CD4-positive, CD25-positive, alpha-beta regulatory T cell (primary cell): ENCODE data around the gene ARID1B. TPM values are rescaled to one million over a fixed set of nuclear protein-coding genes. Genes with fewer than 3 reads are reported as not detected.

Experiments used
- ATAC-seq, 2 donors: fragments of 150-1000 bp; cut with Tn5 transposase; one replicate each; pipeline ENCODE4 v1.10.0; 2021; ENCODE audit warnings: low read depth in 2 of 2, moderate number of reproducible peaks in 2 of 2, moderate library complexity in 1 of 2
- DNase-seq, 3 donors: peaks; one replicate each; pipeline versions ENCODE4 v3.0.0 to v3.0.0-alpha.2; 2012 to 2022; ENCODE audit warnings: mixed read lengths in 1 of 3
- H3K27ac ChIP-seq: one replicate; pipeline ENCODE4 v1.7.0; 2013; ENCODE audit warnings: mild to moderate bottlenecking, low read length; ENCODE audit not compliant: insufficient read depth, poor library complexity, severe bottlenecking
- H3K27me3 ChIP-seq: one replicate; pipeline ENCODE4 v1.7.0; 2013; ENCODE audit warnings: low read length; ENCODE audit not compliant: control insufficient read depth, insufficient read depth
- H3K36me3 ChIP-seq: one replicate; pipeline ENCODE4 v1.7.0; 2013; ENCODE audit warnings: mild to moderate bottlenecking, low read length, moderate library complexity; ENCODE audit not compliant: control insufficient read depth, insufficient read depth
- H3K4me1 ChIP-seq: 2 replicates; pipeline ENCODE4 v1.7.0; 2013; ENCODE audit warnings: mild to moderate bottlenecking, low read length; ENCODE audit not compliant: insufficient read depth, control insufficient read depth, poor library complexity, severe bottlenecking
- H3K4me3 ChIP-seq: one replicate; pipeline ENCODE4 v1.7.0; 2013; ENCODE audit warnings: low read depth, mild to moderate bottlenecking, low read length, moderate library complexity
- H3K9me3 ChIP-seq, 2 experiments: 1 replicate in 1 of 2; 2 replicates in 1 of 2; pipeline ENCODE4 v1.7.0; 2013; ENCODE audit warnings: low read length in 2 of 2, mild to moderate bottlenecking in 1 of 2, moderate library complexity in 1 of 2; ENCODE audit not compliant: control insufficient read depth in 2 of 2
- H3K27ac Mint-ChIP-seq, 3 donors: one replicate each; pipeline ENCODE4 v1.8.0; 2020 to 2022; ENCODE audit warnings: mild to moderate bottlenecking in 3 of 3, mixed read lengths in 3 of 3, moderate library complexity in 2 of 3
- H3K27me3 Mint-ChIP-seq: one replicate; pipeline ENCODE4 v1.8.0; 2022; ENCODE audit warnings: mild to moderate bottlenecking, mixed read lengths
- H3K36me3 Mint-ChIP-seq: one replicate; pipeline ENCODE4 v1.8.0; 2020; ENCODE audit warnings: mixed read lengths
- H3K4me1 Mint-ChIP-seq, 4 donors: one replicate each; pipeline ENCODE4 v1.8.0; 2020 to 2022; ENCODE audit warnings: mixed read lengths in 4 of 4, mild to moderate bottlenecking in 1 of 4
- H3K4me3 Mint-ChIP-seq, 4 donors: one replicate each; pipeline ENCODE4 v1.8.0; 2020 to 2022; ENCODE audit warnings: mild to moderate bottlenecking in 4 of 4, mixed read lengths in 4 of 4, moderate library complexity in 3 of 4
- H3K9me3 Mint-ChIP-seq, 7 donors: one replicate each; pipeline ENCODE4 v1.8.0; 2020 to 2022; ENCODE audit warnings: mixed read lengths in 7 of 7, mild to moderate bottlenecking in 3 of 7, moderate library complexity in 2 of 7
- polyA plus RNA-seq, 4 donors: library from polyadenylated mRNA; unstranded; fragments of 300-500 nt; fragmentation: Illumina TruSeq; gene quantifications; one replicate each; pipeline ENCODE4 v1.2.3, GENCODE V29; 2021
- total RNA-seq: library from RNA; stranded (reverse); gene quantifications from one replicate; pipeline ENCODE4 v1.2.3, GENCODE V29; 2022

ARID1B gene
- total and polyA plus RNA-seq, 5 donors from 2014 or later = 9.8 to 186 (median 12.4) TPM

DNA sequence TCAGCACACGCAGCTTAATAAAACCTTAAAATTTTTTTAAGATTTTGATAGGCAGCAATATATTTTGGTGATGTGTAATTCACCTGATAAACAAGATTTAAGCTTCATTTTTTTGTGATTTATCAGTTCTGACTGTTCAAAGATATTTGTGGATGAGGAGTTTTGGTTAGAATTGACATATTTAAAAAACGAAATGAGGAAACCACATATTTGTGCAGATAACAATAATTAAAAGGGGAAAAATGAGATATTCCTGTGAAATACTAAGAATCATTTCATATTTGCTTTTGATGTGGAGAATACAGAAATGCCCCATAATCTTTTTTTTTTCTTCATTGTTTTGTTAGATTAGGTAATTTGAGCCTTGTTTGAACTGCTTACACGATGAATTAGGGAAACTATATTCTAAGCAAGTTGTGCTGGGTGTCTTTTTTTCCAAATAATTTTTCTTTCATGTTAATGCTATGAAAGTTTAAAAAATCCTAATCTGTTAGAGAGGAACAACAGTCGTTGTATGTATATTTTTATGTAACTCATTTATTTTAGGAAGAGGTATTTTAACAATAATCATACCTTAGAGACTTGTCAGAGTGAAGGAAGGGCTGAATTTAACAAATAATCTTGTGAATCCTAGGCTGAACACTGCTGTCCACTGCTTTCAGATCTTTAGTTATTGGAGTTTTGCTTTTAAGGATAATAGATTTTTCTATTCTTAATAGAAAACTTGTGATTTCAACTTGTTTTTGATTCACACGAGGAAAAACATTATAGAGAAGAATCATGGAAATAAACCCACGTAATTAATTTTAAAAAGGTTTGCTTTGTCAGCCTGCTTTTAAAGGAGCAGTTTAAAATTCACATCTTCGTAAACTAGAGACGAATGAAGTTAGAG, 4.0 kb downstream of the ARID1B start:
- Histone ChIP-seq H3K9me3 (no peaks in the 10 kb centered on the region), H3K27me3 (no peaks in the 10 kb centered on the region), H3K27ac (peak overlapping the region; percentile 85), H3K4me3 (peak overlapping the region; percentile 96), H3K4me1 (peaks cover 45% of the 10 kb centered on the region), H3K36me3 (peaks cover 5% of the 10 kb centered on the region)
- Mint-ChIP-seq H3K27ac (peak overlapping the region; percentile 90 to 91 (median 90)), H3K36me3 (peaks cover 16% of the 10 kb centered on the region), H3K27me3 (peaks cover 4% of the 10 kb centered on the region), H3K4me3 (peak overlapping the region; percentile 90 to 96 (median 94)), H3K9me3 (no peaks in the 10 kb centered on the region), H3K4me1 (peaks cover 35 to 60% (median 47%) of the 10 kb centered on the region in 4 donors)
- ATAC-seq (no peak), DNase-seq (no peak)

DNA sequence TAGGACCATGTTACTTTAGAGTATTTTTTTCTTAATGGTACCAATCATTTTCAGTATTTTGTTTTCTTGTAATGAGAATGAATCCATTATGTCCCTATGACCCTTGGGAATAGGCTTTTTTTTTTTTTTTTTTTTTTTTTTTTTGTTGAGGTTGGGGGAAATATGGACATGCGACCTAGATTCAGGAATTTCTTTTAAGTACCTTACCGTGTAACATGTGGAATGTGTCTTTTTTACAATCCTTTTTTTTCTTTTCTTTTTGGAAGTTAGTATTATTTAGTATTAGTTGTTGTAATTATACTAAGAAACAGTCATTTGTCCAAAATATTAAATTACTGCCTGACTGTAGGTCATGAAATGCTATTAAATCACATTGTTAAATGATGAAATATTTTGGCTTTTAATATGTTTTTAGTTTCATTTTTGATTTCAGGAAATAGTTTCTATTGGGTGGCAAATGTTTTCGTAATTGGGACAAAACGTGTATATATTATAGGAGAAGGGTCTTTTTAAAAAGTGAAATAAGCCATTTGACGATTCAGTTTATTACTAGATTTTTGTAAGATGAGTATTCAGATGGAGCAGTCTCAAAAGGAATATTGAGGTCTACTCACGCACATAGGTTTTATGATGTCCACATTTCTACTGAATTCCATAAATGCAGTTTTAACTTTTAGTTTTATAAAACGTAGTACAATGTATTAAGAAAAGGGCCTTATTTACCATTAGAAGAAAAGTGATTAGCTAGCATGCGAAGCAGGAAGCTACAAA, 4.9 kb downstream of the ARID1B start:
- DNase-seq (peak in 2 of 3 donors; percentile 27 to 29), ATAC-seq (no peak)
- Histone ChIP-seq H3K36me3 (peaks cover 5% of the 10 kb centered on the region), H3K4me1 (peaks cover 42% of the 10 kb centered on the region), H3K27ac (peak overlapping the region; percentile 85), H3K27me3 (no peaks in the 10 kb centered on the region), H3K4me3 (peak overlapping the region; percentile 96), H3K9me3 (no peaks in the 10 kb centered on the region)
- peaks cover 38 to 63% (median 49%) of the 10 kb centered on the region in 4 donors for H3K4me1 Mint-ChIP-seq
- H3K9me3 Mint-ChIP-seq = no peaks in the 10 kb centered on the region
- no peaks in the 10 kb centered on the region for H3K27me3 Mint-ChIP-seq
- H3K36me3 Mint-ChIP-seq = peaks cover 22% of the 10 kb centered on the region
- peak overlapping the region; percentile 90 to 96 (median 94) for H3K4me3 Mint-ChIP-seq
- peak overlapping the region; percentile 90 to 91 (median 90) for H3K27ac Mint-ChIP-seq

DNA sequence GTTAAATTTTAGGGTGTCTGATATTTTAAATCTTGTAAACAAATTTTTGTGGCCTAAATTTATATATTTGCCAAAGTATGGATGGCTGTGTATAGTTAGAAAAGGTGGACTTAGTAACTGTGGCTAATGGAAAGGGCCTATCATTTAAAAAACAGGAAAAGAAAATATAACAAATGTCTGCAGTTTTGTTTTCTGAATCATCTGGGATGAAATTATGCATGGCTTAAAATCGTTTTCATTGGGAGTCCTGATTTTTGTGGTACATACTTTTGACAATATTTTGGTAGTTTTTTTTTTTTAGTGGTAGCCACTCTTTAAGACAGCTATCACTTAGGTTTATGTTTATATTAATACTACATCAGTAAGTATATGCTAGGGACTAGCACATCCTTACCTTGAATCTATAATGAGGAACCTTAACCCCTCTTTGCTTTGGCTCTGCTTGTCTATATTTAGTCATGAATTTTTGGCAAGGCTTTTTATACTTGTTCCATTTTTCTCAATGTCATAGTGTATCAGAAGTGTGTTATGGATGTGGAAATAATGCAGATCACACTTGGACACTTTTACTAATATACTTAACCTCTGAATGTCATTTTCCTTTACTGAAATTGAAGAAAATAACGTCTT, 5.6 kb downstream of the ARID1B start:
- H3K4me3 ChIP-seq = peak overlapping the region; percentile 96
- H3K27ac ChIP-seq = peak overlapping the region; percentile 85
- DNase-seq (no peak), ATAC-seq (no peak)
- H3K36me3 ChIP-seq = peaks cover 5% of the 10 kb centered on the region
- Mint-ChIP-seq H3K4me1 (peaks cover 40 to 70% (median 54%) of the 10 kb centered on the region in 4 donors), H3K27ac (peak overlapping the region; percentile 84 to 91 (median 90)), H3K4me3 (peak overlapping the region; percentile 90 to 96 (median 94)), H3K9me3 (no peaks in the 10 kb centered on the region), H3K36me3 (peaks cover 22% of the 10 kb centered on the region), H3K27me3 (no peaks in the 10 kb centered on the region)
- H3K9me3 ChIP-seq = no peaks in the 10 kb centered on the region
- H3K27me3 ChIP-seq = no peaks in the 10 kb centered on the region
- H3K4me1 ChIP-seq = peaks cover 48% of the 10 kb centered on the region

DNA sequence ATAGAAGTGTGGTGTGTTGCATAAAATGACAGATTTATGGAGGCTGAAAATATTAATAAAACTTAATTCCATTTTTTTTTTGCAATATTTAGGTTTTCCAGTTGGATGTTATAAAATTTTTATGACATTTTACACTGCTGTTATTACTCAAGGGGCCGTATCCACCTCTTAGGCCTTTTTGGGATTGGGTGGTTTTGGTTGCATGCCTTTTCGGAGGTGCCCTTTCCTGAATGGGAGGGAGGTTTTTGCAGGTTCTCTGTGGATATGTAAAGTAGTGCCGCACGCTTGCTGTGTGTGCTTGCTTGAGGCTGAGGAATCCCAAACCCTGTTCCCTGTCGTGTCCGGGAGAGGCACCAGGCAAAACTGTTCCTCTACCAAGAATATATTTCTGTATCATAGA, 6.8 kb downstream of the ARID1B start:
- peak overlapping the region in 2 of 4 donors; percentile 93 to 94 for H3K4me3 Mint-ChIP-seq
- H3K4me1 ChIP-seq = peaks cover 57% of the 10 kb centered on the region

DNA sequence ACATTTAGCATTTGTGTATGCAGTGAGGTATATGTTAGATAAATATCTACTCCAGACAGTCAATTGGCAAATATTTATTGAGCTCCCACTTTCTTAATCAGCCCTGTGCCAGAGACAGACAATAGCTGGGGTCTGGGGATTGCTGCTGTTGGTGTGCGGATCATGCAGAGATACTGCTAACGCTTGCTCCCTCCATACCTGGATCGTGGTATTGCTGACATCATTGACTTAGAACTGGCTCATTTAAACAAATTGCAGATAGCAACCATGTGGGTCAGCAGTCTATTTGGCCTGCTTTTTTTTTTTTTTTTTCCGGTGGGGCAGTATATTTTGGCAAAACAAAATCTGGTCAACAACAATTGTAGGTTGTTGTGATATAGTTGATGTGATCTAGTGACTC, 9.5 kb downstream of the ARID1B start:
- Mint-ChIP-seq H3K9me3 (no peaks in the 10 kb centered on the region), H3K27me3 (no peaks in the 10 kb centered on the region), H3K36me3 (peaks cover 25% of the 10 kb centered on the region), H3K4me3 (peak overlapping the region in 3 of 4 donors; percentile 20 to 76 (median 53)), H3K4me1 (peaks cover 65 to 94% (median 82%) of the 10 kb centered on the region in 4 donors), H3K27ac (peak overlapping the region in 1 of 3 donors; percentile 16)
- Histone ChIP-seq H3K27ac (no peak overlapping the region), H3K36me3 (peaks cover 5% of the 10 kb centered on the region), H3K9me3 (no peaks in the 10 kb centered on the region), H3K4me3 (peak overlapping the region; percentile 1), H3K4me1 (peaks cover 74% of the 10 kb centered on the region), H3K27me3 (no peaks in the 10 kb centered on the region)
- DNase-seq (no peak), ATAC-seq (no peak)

More for the DNA sequence above, 6.8 kb downstream of the ARID1B start:
- Mint-ChIP-seq H3K4me1 (peaks cover 49 to 81% (median 65%) of the 10 kb centered on the region in 4 donors), H3K27me3 (no peaks in the 10 kb centered on the region), H3K9me3 (no peaks in the 10 kb centered on the region), H3K36me3 (peaks cover 25% of the 10 kb centered on the region), H3K27ac (peak overlapping the region; percentile 5 to 86 (median 20))
- Histone ChIP-seq H3K27ac (no peak overlapping the region), H3K36me3 (peaks cover 5% of the 10 kb centered on the region), H3K27me3 (no peaks in the 10 kb centered on the region), H3K9me3 (no peaks in the 10 kb centered on the region), H3K4me3 (peak overlapping the region; percentile 32)
- DNase-seq = no peak
- no peak for ATAC-seq

DNA sequence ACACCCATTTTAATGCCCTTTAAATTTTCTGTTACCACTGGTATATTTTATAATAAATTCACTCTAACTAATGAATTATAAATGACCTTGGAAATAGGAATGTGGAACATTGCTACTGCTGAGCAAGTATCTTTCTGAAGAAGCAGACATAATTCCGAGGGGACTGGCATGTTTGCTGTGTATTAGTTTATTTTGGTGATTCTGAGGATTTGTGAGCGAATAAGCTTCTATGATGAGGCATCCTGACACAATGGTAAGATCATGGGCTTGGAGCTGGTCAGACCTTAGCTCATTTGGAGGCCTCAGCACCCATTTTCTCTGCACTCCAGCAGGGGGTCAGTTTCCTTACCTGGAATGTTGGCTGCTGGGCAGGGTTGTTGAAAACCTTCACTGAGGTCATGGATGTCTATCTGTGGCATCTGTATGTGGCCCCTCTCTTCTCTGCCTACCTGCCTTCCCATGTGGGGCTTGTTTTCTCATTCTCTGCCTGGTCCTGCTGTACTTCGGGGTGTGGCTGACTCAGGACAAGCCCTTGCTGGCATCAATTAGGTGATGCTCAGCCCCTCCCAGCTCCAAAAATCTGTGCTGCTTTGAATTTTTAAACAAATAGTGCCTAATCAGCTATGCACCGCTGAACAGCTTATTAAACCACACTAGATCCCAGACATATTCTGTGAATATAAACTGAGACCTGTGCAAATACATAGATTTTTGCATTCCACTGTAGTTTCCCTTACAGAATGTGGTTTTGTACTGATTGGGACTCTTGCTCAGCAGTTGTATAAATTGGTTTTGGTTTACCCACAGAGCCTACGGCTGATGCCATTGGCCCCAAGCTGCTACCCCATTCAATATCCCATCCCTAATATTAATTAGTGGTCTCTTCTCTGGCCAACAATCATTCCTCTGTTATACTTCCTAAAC, 10.7 kb downstream of the ARID1B start:
- Histone ChIP-seq H3K9me3 (no peaks in the 10 kb centered on the region), H3K27ac (no peak overlapping the region), H3K27me3 (no peaks in the 10 kb centered on the region), H3K4me3 (peak overlapping the region; percentile 0), H3K36me3 (peaks cover 5% of the 10 kb centered on the region), H3K4me1 (peaks cover 73% of the 10 kb centered on the region)
- H3K9me3 Mint-ChIP-seq = no peaks in the 10 kb centered on the region
- H3K4me1 Mint-ChIP-seq = peaks cover 62 to 95% (median 86%) of the 10 kb centered on the region in 4 donors
- no peaks in the 10 kb centered on the region for H3K27me3 Mint-ChIP-seq
- no peak for ATAC-seq
- DNase-seq = no peak
- peak overlapping the region in 3 of 4 donors; percentile 37 to 65 (median 50) for H3K4me3 Mint-ChIP-seq
- peak overlapping the region in 1 of 3 donors; percentile 74 for H3K27ac Mint-ChIP-seq
- peaks cover 25% of the 10 kb centered on the region for H3K36me3 Mint-ChIP-seq
